NCI-H1694 treated with DMSO at 0.1 percent for 48 hours (cell line): ENCODE results near the gene C4BPB.

Experiments
- DNase-seq: peaks from one replicate; lab custom pipeline; 2025; lab: John Stamatoyannopoulos, UW

Gene C4BPB

GRCh38 chr1:207145401-207146058 lies 56.9 kb downstream of the C4BPB start:
- DNase-seq: no peak
